HCT116 (cell line): ENCODE data around the gene UFD1. TPM values are rescaled to one million over a fixed set of nuclear protein-coding genes. Genes with fewer than 3 reads are reported as not detected.

Experiments
- ATAC-seq: fragments of 200-7000 bp; cut with Tn5 transposase; 2 replicates; pipeline ENCODE4 v1.9.1; 2020; ENCODE audit warnings: mild to moderate bottlenecking, moderate library complexity
- BruUV-seq: library from RNA; stranded (reverse); fragments of 400-500 nt; replicated peaks from 2 replicates; lab custom pipeline; 2021; lab: Mats Ljungman, UMichigan
- CTCF ChIA-PET: fragments of 300-600 bp; sonication (Branson Sonifier 250); formaldehyde crosslinking; loops from one replicate; lab custom pipeline; 2021; ENCODE audit warnings: antibody characterized with exemption; lab: Charles Lee
- POLR2A ChIA-PET: fragments of 300-600, 350-600 bp; sonication (Branson Sonifier 250); formaldehyde crosslinking; loops from one replicate; lab custom pipeline; 2021; ENCODE audit warnings: antibody characterized with exemption; lab: Charles Lee
- RAD21 ChIA-PET, 2 experiments: fragments of 300-600 bp; sonication (Branson Sonifier 250); formaldehyde crosslinking; loops; one replicate each; lab custom pipeline; 2023; ENCODE audit warnings: low total read pairs in 2 of 2; ENCODE audit not compliant: uncharacterized antibody in 2 of 2, unreplicated experiment in 2 of 2, low non-redundant PET in 1 of 2; lab: Charles Lee
- DNase-seq: peaks from one replicate; pipeline ENCODE4 v3.0.0-alpha.2; 2010; ENCODE audit warnings: low read depth, low spot score
- H2AFZ ChIP-seq: fragments of 200-600 bp; shearing (Covaris generic), sonication (generic); 2 replicates; pipeline ENCODE4 v1.6.1; 2017; ENCODE audit warnings: low read depth, mixed run types, mixed read lengths, antibody characterized with exemption, low read length; ENCODE audit not compliant: poor library complexity, severe bottlenecking
- H3K27ac ChIP-seq: 2 replicates; pipeline ENCODE4 v1.5.1; 2012; ENCODE audit warnings: low read depth, low read length
- H3K27me3 ChIP-seq: fragments of 200-600 bp; sonication (generic); 2 replicates; pipeline ENCODE4 v1.6.1; 2016; ENCODE audit warnings: mixed run types, low read length, mixed read lengths; ENCODE audit not compliant: insufficient read depth
- H3K36me3 ChIP-seq, 2 experiments: fragments of 200-500 bp in 1 of 2; fragments of 200-600 bp in 1 of 2; sonication (Bioruptor generic) in 1 of 2; sonication (generic) in 1 of 2; 2 replicates each; pipeline versions ENCODE4 v1.5.1 to v1.6.1; 2014 to 2016; ENCODE audit warnings: low read length in 2 of 2, inconsistent platforms in 1 of 2, mixed read lengths in 1 of 2, mixed run types in 1 of 2; ENCODE audit not compliant: insufficient read depth in 2 of 2, control insufficient read depth in 1 of 2
- H3K4me1 ChIP-seq, 2 experiments: fragments of 200-600 bp in 1 of 2; sonication (generic) in 1 of 2; 2 replicates each; pipeline versions ENCODE4 v1.5.1 to v1.6.1; 2012 to 2017; ENCODE audit warnings: low read length in 2 of 2, inconsistent platforms in 1 of 2, mild to moderate bottlenecking in 1 of 2, mixed read lengths in 1 of 2, mixed run types in 1 of 2, moderate library complexity in 1 of 2; ENCODE audit not compliant: insufficient read depth in 2 of 2, control insufficient read depth in 1 of 2
- H3K4me2 ChIP-seq: fragments of 200-600 bp; sonication (generic); 2 replicates; pipeline ENCODE4 v1.6.1; 2017; ENCODE audit warnings: mixed run types, low read length, mixed read lengths
- H3K4me3 ChIP-seq, 2 experiments: fragments of 200-600 bp in 1 of 2; sonication (generic) in 1 of 2; replicated peaks in 1 of 2; 2 replicates each; pipeline ENCODE4 v1.5.1; 2011 to 2016; ENCODE audit warnings: low read length in 2 of 2, control low read depth in 1 of 2, low read depth in 1 of 2, mild to moderate bottlenecking in 1 of 2, mixed read lengths in 1 of 2, mixed run types in 1 of 2
- H3K79me2 ChIP-seq: fragments of 200-600 bp; sonication (generic); 2 replicates; pipeline ENCODE4 v1.6.1; 2017; ENCODE audit warnings: mild to moderate bottlenecking, mixed run types, low read length, moderate library complexity, mixed read lengths; ENCODE audit not compliant: insufficient read depth
- H3K9ac ChIP-seq: fragments of 200-600 bp; sonication (generic); 2 replicates; pipeline ENCODE4 v1.6.1; 2016; ENCODE audit warnings: low read length, mixed read lengths
- H3K9me2 ChIP-seq: fragments of 200-600 bp; sonication (generic), shearing (Covaris generic); 2 replicates; pipeline ENCODE4 v1.6.1; 2017; ENCODE audit warnings: mixed run types, mild to moderate bottlenecking, moderate library complexity; ENCODE audit not compliant: insufficient read depth
- H3K9me3 ChIP-seq, 2 experiments: fragments of 200-500 bp in 1 of 2; fragments of 200-600 bp in 1 of 2; sonication (Bioruptor generic) in 1 of 2; sonication (generic) in 1 of 2; 2 replicates each; pipeline ENCODE4 v1.6.1; 2014 to 2017; ENCODE audit warnings: low read length in 2 of 2, mixed read lengths in 2 of 2, inconsistent platforms in 1 of 2, low read depth in 1 of 2, mild to moderate bottlenecking in 1 of 2, mixed run types in 1 of 2, moderate library complexity in 1 of 2; ENCODE audit not compliant: control insufficient read depth in 1 of 2, insufficient read depth in 1 of 2
- H4K20me1 ChIP-seq: fragments of 200-600 bp; sonication (generic), shearing (Covaris generic); 2 replicates; pipeline ENCODE4 v1.6.1; 2017; ENCODE audit warnings: mixed run types, mild to moderate bottlenecking, moderate library complexity; ENCODE audit not compliant: insufficient read depth
- CBX3 ChIP-seq: IDR thresholded peaks from 2 replicates; pipeline ENCODE4 v1.6.1; 2012; ENCODE audit warnings: low read depth
- CEBPB ChIP-seq: IDR thresholded peaks from 2 replicates; pipeline ENCODE4 v1.6.1; 2012; ENCODE audit warnings: low read depth
- EGR1 ChIP-seq: IDR thresholded peaks from 2 replicates; pipeline ENCODE4 v1.6.1; 2012; ENCODE audit warnings: low read depth
- ELF1 ChIP-seq: IDR thresholded peaks from 2 replicates; pipeline ENCODE4 v1.6.1; 2012; ENCODE audit warnings: low read depth, borderline replicate concordance
- JUND ChIP-seq: IDR thresholded peaks from 2 replicates; pipeline ENCODE4 v1.6.1; 2012
- POLR2A ChIP-seq: IDR thresholded peaks from 2 replicates; pipeline ENCODE4 v1.7.0; 2011; ENCODE audit warnings: borderline replicate concordance; ENCODE audit not compliant: insufficient read depth, insufficient read length; ENCODE audit errors: extremely low read depth
- POLR2AphosphoS5 ChIP-seq: IDR thresholded peaks from 2 replicates; pipeline ENCODE4 v1.6.1; 2011; ENCODE audit warnings: mild to moderate bottlenecking, low read depth, low read length, moderate library complexity
- SP1 ChIP-seq: IDR thresholded peaks from 2 replicates; pipeline ENCODE4 v1.6.1; 2012; ENCODE audit warnings: low read depth
- TCF7L2 ChIP-seq: IDR thresholded peaks from 2 replicates; pipeline ENCODE4 v1.7.0; 2011; ENCODE audit warnings: borderline replicate concordance, inconsistent platforms; ENCODE audit not compliant: insufficient read depth, insufficient read length; ENCODE audit errors: extremely low read depth
- YY1 ChIP-seq: IDR thresholded peaks from 2 replicates; pipeline ENCODE4 v1.6.1; 2011; ENCODE audit warnings: low read length, low read depth, moderate library complexity, mild to moderate bottlenecking; ENCODE audit not compliant: insufficient replicate concordance; ENCODE audit errors: extremely low read depth
- ZFX ChIP-seq: fragments of 450-650 bp; IDR thresholded peaks from 2 replicates; pipeline ENCODE4 v1.6.1; 2017
- ZNF274 ChIP-seq: fragments of 200-500 bp; sonication (Bioruptor generic); IDR thresholded peaks from 2 replicates; pipeline ENCODE4 v1.6.1; 2014; ENCODE audit warnings: mild to moderate bottlenecking, low read depth, low read length, inconsistent platforms
- intact Hi-C: fragments of 100-400 bp; cut with micrococcal nuclease; formaldehyde crosslinking; loops from 2 replicates; pipeline ENCODE4 v1.10.0; 2022
- total RNA-seq: library from RNA; stranded (reverse); gene quantifications from one replicate; pipeline ENCODE4 v1.2.1, GENCODE V29; 2021; ENCODE audit not compliant: unreplicated experiment
- TF ChIP-seq, protein P1 (sequence below): IDR thresholded peaks from 2 replicates; pipeline ENCODE4 v1.6.1; 2012; ENCODE audit warnings: low read depth
- TF ChIP-seq, protein P2 (sequence below): IDR thresholded peaks from 2 replicates; pipeline ENCODE4 v1.6.1; 2011; ENCODE audit warnings: mild to moderate bottlenecking, low read length, moderate library complexity; ENCODE audit not compliant: insufficient replicate concordance; ENCODE audit errors: extremely low read depth

The UFD1 gene
- total RNA-seq, 1 experiment from 2014 or later = 97.5 TPM

DNA sequence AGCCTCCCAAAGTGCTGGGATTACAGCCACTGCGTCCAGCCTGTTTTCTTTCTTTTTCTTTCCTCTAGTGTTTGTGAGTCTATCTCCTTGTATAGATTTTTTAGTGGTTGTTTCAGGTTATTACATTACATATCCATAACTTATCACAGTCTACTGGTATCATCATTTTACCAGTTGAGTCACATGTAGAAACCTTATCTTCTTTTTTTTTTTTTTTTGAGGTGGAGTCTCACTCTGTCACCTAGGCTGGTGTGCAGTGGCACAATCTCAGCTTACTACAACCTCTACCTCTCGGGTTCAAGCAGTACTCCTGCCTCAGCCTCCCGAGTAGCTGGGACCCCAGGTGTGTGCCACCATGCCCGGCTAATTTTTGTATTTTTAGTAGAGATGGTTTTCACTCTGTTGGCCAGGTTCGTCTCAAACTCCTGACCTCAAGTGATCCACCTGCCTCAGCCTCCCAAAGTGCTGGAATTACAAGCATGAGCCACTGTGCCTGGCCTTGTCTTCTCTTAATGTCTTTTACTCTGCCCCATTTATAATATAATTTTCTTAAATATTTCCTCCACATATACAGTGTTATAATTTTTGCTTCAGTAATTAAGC is 11.7 kb upstream of the UFD1 start:
- H3K9me3 ChIP-seq = no peaks in the 10 kb centered on the region
- CTCF ChIA-PET = interaction anchor here (2.9 kb wide), 1 partner anchor 10 kb away, joined by 8 read pairs; the partner anchor contains the start of gene CDC45

More for the DNA sequence above, 11.7 kb upstream of the UFD1 start:
- ATAC-seq (no peak), DNase-seq (no peak)
- H3K36me3 ChIP-seq = peaks cover 8 to 25% of the 10 kb centered on the region in 2 experiments; a peak in 3 of 4 replicates
- H3K4me1 ChIP-seq = peaks cover 0 to 4% of the 10 kb centered on the region in 2 experiments; a peak in 2 of 4 replicates
- intact Hi-C loops = no loop called here
- no peaks in the 10 kb centered on the region for H4K20me1 ChIP-seq
- H3K9ac ChIP-seq = no peak overlapping the region
- no TSS peak for BruUV-seq
- TF ChIP-seq CBX3 = no peak
- TF ChIP-seq, protein P1, sequence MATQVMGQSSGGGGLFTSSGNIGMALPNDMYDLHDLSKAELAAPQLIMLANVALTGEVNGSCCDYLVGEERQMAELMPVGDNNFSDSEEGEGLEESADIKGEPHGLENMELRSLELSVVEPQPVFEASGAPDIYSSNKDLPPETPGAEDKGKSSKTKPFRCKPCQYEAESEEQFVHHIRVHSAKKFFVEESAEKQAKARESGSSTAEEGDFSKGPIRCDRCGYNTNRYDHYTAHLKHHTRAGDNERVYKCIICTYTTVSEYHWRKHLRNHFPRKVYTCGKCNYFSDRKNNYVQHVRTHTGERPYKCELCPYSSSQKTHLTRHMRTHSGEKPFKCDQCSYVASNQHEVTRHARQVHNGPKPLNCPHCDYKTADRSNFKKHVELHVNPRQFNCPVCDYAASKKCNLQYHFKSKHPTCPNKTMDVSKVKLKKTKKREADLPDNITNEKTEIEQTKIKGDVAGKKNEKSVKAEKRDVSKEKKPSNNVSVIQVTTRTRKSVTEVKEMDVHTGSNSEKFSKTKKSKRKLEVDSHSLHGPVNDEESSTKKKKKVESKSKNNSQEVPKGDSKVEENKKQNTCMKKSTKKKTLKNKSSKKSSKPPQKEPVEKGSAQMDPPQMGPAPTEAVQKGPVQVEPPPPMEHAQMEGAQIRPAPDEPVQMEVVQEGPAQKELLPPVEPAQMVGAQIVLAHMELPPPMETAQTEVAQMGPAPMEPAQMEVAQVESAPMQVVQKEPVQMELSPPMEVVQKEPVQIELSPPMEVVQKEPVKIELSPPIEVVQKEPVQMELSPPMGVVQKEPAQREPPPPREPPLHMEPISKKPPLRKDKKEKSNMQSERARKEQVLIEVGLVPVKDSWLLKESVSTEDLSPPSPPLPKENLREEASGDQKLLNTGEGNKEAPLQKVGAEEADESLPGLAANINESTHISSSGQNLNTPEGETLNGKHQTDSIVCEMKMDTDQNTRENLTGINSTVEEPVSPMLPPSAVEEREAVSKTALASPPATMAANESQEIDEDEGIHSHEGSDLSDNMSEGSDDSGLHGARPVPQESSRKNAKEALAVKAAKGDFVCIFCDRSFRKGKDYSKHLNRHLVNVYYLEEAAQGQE = no peak
- no peak for TF ChIP-seq ELF1
- TF ChIP-seq CEBPB = no peak
- TF ChIP-seq SP1 = no peak
- TF ChIP-seq, protein P2, sequence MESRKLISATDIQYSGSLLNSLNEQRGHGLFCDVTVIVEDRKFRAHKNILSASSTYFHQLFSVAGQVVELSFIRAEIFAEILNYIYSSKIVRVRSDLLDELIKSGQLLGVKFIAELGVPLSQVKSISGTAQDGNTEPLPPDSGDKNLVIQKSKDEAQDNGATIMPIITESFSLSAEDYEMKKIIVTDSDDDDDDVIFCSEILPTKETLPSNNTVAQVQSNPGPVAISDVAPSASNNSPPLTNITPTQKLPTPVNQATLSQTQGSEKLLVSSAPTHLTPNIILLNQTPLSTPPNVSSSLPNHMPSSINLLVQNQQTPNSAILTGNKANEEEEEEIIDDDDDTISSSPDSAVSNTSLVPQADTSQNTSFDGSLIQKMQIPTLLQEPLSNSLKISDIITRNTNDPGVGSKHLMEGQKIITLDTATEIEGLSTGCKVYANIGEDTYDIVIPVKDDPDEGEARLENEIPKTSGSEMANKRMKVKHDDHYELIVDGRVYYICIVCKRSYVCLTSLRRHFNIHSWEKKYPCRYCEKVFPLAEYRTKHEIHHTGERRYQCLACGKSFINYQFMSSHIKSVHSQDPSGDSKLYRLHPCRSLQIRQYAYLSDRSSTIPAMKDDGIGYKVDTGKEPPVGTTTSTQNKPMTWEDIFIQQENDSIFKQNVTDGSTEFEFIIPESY = no peak
- no peak for TF ChIP-seq POLR2AphosphoS5
- no peak for TF ChIP-seq JUND
- no peak for TF ChIP-seq EGR1
- no peak for TF ChIP-seq POLR2A
- no peak for TF ChIP-seq YY1
- TF ChIP-seq ZFX = no peak
- TF ChIP-seq TCF7L2 = no peak
- no peak for TF ChIP-seq ZNF274
- POLR2A ChIA-PET = no interaction called here
- peaks cover 34% of the 10 kb centered on the region for H3K79me2 ChIP-seq
- no peak overlapping the region for H3K4me3 ChIP-seq
- H3K4me2 ChIP-seq = no peak overlapping the region
- no peak overlapping the region for H2AFZ ChIP-seq
- no peaks in the 10 kb centered on the region for H3K27me3 ChIP-seq
- H3K27ac ChIP-seq = no peak overlapping the region
- no peaks in the 10 kb centered on the region for H3K9me2 ChIP-seq
- RAD21 ChIA-PET = no interaction called here
